ENCODE data around the gene RUNX1. TPM values are rescaled to one million over a fixed set of nuclear protein-coding genes. Genes with fewer than 3 reads are reported as not detected.

Gene RUNX1
- total and polyA plus RNA-seq, 8 donors = 7.5 to 89.6 (median 10.8) TPM

DNA sequence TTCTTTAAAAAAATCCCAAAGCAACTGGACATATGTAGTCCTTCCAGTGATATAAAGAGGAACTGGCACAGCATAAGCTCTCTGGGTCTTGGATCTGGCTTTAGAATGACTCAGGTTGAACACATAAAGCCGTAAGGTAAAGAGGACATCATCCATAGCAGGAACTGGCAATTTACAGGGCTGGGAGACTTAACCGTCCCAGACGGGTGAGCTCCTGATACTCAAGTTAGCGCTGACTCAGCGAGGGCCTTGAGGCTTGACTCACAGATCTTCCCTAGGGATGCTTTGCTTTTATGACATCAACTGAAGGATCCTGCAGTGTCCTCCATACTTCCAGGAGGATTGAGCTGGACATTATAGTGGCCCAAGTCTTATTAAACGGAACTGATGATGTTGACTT is 226.2 kb downstream of the RUNX1 start:
- intact Hi-C loops (cut with DNase I) = no loop called here
- H3K4me1 ChIP-seq = peaks cover 2 to 57% of the 10 kb centered on the region in 2 donors
- H3K27me3 ChIP-seq = no peaks in the 10 kb centered on the region
- TF ChIP-seq, protein P1, sequence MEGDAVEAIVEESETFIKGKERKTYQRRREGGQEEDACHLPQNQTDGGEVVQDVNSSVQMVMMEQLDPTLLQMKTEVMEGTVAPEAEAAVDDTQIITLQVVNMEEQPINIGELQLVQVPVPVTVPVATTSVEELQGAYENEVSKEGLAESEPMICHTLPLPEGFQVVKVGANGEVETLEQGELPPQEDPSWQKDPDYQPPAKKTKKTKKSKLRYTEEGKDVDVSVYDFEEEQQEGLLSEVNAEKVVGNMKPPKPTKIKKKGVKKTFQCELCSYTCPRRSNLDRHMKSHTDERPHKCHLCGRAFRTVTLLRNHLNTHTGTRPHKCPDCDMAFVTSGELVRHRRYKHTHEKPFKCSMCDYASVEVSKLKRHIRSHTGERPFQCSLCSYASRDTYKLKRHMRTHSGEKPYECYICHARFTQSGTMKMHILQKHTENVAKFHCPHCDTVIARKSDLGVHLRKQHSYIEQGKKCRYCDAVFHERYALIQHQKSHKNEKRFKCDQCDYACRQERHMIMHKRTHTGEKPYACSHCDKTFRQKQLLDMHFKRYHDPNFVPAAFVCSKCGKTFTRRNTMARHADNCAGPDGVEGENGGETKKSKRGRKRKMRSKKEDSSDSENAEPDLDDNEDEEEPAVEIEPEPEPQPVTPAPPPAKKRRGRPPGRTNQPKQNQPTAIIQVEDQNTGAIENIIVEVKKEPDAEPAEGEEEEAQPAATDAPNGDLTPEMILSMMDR (IDR thresholded peaks at IDR 0.05) = no peak
- DNase-seq = no peak
- H3K4me3 ChIP-seq = no peak overlapping the region
- no peak for ATAC-seq
- no peaks in the 10 kb centered on the region for H3K9me3 ChIP-seq
- peaks cover 0 to 92% of the 10 kb centered on the region in 2 donors for H3K36me3 ChIP-seq
- H3K27ac ChIP-seq = no peak overlapping the region

DNA sequence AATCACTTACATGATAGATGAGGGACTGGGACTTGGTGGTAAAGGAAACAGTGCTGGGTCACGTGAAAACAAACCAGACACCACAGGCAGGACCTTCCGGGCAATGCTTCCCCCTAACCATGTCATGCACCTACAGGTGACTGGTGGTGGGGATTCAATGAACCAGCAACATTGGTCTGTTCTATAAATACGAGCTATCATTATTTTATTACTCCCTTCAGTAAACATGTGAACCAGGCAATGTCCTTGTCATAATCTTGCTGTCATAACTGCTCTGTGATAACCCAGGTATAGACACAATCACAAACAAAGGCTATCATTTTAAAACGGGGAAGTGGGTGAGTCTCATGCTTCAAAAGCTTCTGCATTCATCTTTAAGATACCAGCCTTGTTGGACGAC is 226.9 kb downstream of the RUNX1 start:
- TF ChIP-seq, protein P1 (IDR thresholded peaks at IDR 0.05) = no peak
- DNase-seq = no peak
- intact Hi-C loops (cut with DNase I) = no loop called here
- ATAC-seq = no peak
- no peaks in the 10 kb centered on the region for H3K9me3 ChIP-seq
- H3K27ac ChIP-seq = no peak overlapping the region
- no peak overlapping the region for H3K4me3 ChIP-seq
- peaks cover 0 to 49% of the 10 kb centered on the region in 2 donors for H3K4me1 ChIP-seq
- H3K27me3 ChIP-seq = no peaks in the 10 kb centered on the region
- H3K36me3 ChIP-seq = peaks cover 0 to 92% of the 10 kb centered on the region in 2 donors

DNA sequence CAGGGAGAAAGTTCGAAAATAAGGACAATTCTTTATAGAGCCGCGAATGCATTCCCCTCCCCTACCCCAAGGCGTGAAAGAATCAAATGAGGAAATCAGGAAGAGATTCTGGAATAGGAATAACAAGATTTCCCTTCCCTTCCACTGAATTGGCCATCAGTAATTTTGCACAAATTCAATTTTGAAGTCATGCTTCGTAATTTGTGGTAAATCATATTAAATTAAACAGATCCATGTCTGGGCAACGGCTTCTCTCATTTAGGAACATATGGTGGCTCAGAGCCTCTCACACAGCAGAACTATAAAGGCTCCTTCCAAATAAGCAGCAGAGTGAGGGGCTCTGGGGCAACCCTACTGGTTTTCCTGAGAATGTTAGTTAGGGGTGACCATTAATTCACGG is 227.4 kb downstream of the RUNX1 start:
- no peak for DNase-seq

DNA sequence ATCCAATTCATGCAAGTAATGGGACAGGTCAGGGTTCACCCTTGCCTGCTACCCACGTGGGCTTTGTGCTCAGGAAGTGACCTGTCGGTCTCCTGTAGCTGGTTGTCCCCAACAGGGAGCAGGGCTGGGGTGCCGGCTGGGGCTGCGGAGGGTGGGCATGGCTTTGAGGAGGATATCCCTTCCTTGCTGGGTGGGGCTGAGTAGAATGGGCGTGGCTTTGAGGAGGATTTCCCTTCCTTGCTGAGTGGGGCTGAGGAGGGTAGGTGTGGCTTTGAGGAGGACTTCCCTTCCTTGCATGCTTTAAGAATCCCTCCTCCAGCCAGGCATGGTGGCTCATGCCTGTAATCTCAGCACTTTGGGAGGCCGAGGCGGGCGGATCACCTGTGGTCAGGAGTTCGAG is 229.1 kb downstream of the RUNX1 start:
- Histone ChIP-seq H3K27ac (no peak overlapping the region), H3K36me3 (peaks cover 0 to 92% of the 10 kb centered on the region in 2 donors), H3K4me1 (peaks cover 0 to 40% of the 10 kb centered on the region in 2 donors), H3K9me3 (no peaks in the 10 kb centered on the region), H3K27me3 (no peaks in the 10 kb centered on the region), H3K4me3 (no peak overlapping the region)
- ATAC-seq (peak; percentile 33), DNase-seq (no peak)
- TF ChIP-seq, protein P1 (IDR thresholded peaks at IDR 0.05) = no peak
- intact Hi-C loops (cut with DNase I) = no loop called here

More for the DNA sequence above, 227.4 kb downstream of the RUNX1 start:
- TF ChIP-seq, protein P1 (IDR thresholded peaks at IDR 0.05) = no peak
- Histone ChIP-seq H3K27ac (no peak overlapping the region), H3K4me3 (no peak overlapping the region), H3K36me3 (peaks cover 0 to 92% of the 10 kb centered on the region in 2 donors), H3K4me1 (peaks cover 0 to 45% of the 10 kb centered on the region in 2 donors), H3K9me3 (no peaks in the 10 kb centered on the region), H3K27me3 (no peaks in the 10 kb centered on the region)
- no peak for ATAC-seq
- intact Hi-C loops (cut with DNase I) = no loop called here

DNA sequence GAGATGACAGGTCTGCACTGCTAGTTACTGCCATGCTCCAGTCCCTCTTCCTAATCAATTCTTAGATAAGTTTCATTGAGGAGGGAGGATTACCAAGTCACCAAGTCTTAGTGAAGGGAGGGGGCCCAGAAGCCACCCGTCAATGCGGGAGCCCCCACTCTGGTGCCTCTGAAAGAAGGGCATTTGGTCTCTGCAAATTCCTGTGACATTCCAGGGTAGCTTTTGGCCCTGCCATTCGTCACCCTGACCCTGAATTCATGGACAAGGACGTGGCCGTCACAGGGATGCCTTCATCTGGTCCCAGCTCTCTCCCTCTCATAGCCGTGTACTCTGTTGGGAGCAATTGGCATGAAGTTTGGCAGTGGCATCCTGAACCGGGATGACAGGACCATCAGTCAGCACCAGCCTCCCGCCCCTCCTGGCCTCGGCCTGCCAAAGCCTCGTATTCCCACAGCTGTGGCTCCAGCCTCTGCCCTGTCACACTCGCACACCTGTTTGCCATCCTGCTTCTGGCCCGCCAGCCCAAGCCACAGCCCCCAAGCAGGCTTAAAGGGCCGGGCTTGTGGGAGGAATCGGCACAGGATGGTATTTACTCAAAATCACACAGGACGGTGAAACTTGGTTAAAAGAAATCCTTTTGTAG is 229.6 kb downstream of the RUNX1 start:
- no peaks in the 10 kb centered on the region for H3K9me3 ChIP-seq
- no peaks in the 10 kb centered on the region for H3K27me3 ChIP-seq
- H3K4me3 ChIP-seq = no peak overlapping the region
- no peak overlapping the region for H3K27ac ChIP-seq
- intact Hi-C loops (cut with DNase I) = no loop called here
- H3K4me1 ChIP-seq = peaks cover 0 to 40% of the 10 kb centered on the region in 2 donors
- H3K36me3 ChIP-seq = peaks cover 0 to 92% of the 10 kb centered on the region in 2 donors
- ATAC-seq (no peak), DNase-seq (no peak)
- TF ChIP-seq, protein P1 (IDR thresholded peaks at IDR 0.05) = no peak
